ENCODE results near the gene NCR2. TPM values are rescaled to one million over a fixed set of nuclear protein-coding genes. Genes with fewer than 3 reads are reported as not detected.

The NCR2 gene
- total RNA-seq, 1 experiment from 2014 or later, result not detected

DNA sequence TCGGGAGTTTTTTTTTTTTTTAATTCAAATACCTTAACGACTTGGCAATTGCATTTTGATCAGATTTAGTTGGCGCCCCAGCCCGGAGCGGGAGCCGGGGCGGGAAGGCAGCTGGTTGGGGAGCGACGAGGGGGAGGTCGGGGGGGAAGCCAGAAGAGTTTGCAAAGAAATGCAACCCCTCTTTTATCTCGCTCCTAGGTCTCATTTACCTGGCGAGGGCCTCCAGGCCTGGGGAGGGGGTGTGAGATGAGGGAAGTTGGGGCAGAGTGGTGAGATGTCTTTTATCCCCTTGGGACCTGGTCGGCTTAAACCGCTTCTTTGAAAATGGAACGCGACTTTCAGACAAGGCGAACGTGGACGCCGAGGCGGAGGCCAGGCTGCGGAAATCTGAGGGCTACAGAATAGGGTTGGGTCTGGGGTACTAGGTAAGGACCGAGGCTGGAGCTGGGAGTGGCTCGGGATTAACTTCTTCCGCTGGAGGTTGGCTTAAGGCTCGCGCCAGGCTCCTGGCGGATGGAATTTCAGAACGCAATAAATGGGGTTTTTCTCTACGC is 40.3 kb downstream of the NCR2 start:
- H3K27ac ChIP-seq (ENCODE audit: low read length), result no peak overlapping the region
- peaks cover 29% of the 10 kb centered on the region for H3K27me3 ChIP-seq (ENCODE audit: control insufficient read depth, insufficient read depth, low read length)
- 0 out of 2 replicates have a peak, but pooled peaks cover 5% of the 10 kb centered on the region for H3K4me1 ChIP-seq (ENCODE audit: control insufficient read depth, insufficient read depth, low read length)
- no peaks in the 10 kb centered on the region for H3K36me3 ChIP-seq (ENCODE audit: control insufficient read depth, insufficient read depth, low read length)
- no peak overlapping the region for H3K4me3 ChIP-seq (ENCODE audit: low read depth in 2 of 2, low read length in 2 of 2)
- no peak for ATAC-seq
- ChIA-PET CTCF (no interaction called here), POLR2A (no interaction called here)
- TF ChIP-seq, protein P1, sequence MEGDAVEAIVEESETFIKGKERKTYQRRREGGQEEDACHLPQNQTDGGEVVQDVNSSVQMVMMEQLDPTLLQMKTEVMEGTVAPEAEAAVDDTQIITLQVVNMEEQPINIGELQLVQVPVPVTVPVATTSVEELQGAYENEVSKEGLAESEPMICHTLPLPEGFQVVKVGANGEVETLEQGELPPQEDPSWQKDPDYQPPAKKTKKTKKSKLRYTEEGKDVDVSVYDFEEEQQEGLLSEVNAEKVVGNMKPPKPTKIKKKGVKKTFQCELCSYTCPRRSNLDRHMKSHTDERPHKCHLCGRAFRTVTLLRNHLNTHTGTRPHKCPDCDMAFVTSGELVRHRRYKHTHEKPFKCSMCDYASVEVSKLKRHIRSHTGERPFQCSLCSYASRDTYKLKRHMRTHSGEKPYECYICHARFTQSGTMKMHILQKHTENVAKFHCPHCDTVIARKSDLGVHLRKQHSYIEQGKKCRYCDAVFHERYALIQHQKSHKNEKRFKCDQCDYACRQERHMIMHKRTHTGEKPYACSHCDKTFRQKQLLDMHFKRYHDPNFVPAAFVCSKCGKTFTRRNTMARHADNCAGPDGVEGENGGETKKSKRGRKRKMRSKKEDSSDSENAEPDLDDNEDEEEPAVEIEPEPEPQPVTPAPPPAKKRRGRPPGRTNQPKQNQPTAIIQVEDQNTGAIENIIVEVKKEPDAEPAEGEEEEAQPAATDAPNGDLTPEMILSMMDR (IDR thresholded peaks at IDR 0.05), result no peak
- TF ChIP-seq SIN3A (IDR thresholded peaks at IDR 0.05; ENCODE audit: borderline replicate concordance, insufficient read depth, low read depth, low read length) (no peak), TCF7L2 (IDR thresholded peaks at IDR 0.05; ENCODE audit: low read depth, low read length) (no peak), POLR2AphosphoS5 (IDR thresholded peaks at IDR 0.05; ENCODE audit: low read depth, low read length) (no peak)
- TF ChIP-seq, protein P2, sequence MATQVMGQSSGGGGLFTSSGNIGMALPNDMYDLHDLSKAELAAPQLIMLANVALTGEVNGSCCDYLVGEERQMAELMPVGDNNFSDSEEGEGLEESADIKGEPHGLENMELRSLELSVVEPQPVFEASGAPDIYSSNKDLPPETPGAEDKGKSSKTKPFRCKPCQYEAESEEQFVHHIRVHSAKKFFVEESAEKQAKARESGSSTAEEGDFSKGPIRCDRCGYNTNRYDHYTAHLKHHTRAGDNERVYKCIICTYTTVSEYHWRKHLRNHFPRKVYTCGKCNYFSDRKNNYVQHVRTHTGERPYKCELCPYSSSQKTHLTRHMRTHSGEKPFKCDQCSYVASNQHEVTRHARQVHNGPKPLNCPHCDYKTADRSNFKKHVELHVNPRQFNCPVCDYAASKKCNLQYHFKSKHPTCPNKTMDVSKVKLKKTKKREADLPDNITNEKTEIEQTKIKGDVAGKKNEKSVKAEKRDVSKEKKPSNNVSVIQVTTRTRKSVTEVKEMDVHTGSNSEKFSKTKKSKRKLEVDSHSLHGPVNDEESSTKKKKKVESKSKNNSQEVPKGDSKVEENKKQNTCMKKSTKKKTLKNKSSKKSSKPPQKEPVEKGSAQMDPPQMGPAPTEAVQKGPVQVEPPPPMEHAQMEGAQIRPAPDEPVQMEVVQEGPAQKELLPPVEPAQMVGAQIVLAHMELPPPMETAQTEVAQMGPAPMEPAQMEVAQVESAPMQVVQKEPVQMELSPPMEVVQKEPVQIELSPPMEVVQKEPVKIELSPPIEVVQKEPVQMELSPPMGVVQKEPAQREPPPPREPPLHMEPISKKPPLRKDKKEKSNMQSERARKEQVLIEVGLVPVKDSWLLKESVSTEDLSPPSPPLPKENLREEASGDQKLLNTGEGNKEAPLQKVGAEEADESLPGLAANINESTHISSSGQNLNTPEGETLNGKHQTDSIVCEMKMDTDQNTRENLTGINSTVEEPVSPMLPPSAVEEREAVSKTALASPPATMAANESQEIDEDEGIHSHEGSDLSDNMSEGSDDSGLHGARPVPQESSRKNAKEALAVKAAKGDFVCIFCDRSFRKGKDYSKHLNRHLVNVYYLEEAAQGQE (IDR thresholded peaks at IDR 0.05; ENCODE audit: insufficient read depth in 1 of 2, low read depth in 2 of 2, low read length in 1 of 2), result no peak
- H3K9me3 ChIP-seq (ENCODE audit: control insufficient read depth, insufficient read depth, low read depth, low read length), result no peaks in the 10 kb centered on the region
- no peak for DNase-seq (ENCODE audit: low read depth, low spot score)
- intact Hi-C loops (cut with micrococcal nuclease; ENCODE audit: unreplicated experiment), result no loop called here
- no TSS peak for BruUV-seq (replicated peaks)
- in situ Hi-C loops (cut with HindIII; ENCODE audit: low pct_unique_long_range_greater_than_20kb, low sequenced_read_pairs), result no loop called here

DNA sequence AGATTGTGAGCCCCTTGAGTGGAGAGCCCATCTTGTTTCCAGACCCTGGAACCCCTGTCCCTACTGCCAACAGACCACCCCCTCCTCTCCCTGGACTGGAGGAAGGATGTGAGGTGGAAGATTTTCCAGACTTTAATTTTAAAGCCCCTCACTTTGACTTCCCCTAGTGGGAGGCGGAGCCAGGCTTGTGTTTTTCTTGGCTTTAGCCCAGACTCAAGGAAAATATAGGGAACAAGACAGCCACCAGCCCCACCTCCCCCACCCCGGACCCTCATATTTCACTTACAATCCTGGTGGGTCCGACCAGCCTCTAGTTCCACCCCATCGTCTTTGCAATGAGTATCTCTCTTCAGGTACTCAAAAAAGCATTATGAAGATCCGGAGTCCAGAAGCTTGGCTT is 40.8 kb downstream of the NCR2 start:
- H3K9me3 ChIP-seq (ENCODE audit: control insufficient read depth, insufficient read depth, low read depth, low read length), result no peaks in the 10 kb centered on the region
- 0 out of 2 replicates have a peak, but pooled peaks cover 5% of the 10 kb centered on the region for H3K4me1 ChIP-seq (ENCODE audit: control insufficient read depth, insufficient read depth, low read length)
- BruUV-seq (replicated peaks), result no TSS peak
- in situ Hi-C loops (cut with HindIII; ENCODE audit: low pct_unique_long_range_greater_than_20kb, low sequenced_read_pairs), result no loop called here
- POLR2A ChIA-PET, result no interaction called here
- intact Hi-C loops (cut with micrococcal nuclease; ENCODE audit: unreplicated experiment), result no loop called here
- TF ChIP-seq SIN3A (IDR thresholded peaks at IDR 0.05; ENCODE audit: borderline replicate concordance, insufficient read depth, low read depth, low read length) (no peak), POLR2AphosphoS5 (IDR thresholded peaks at IDR 0.05; ENCODE audit: low read depth, low read length) (no peak), TCF7L2 (IDR thresholded peaks at IDR 0.05; ENCODE audit: low read depth, low read length) (no peak)
- TF ChIP-seq, protein P2 (IDR thresholded peaks at IDR 0.05; ENCODE audit: insufficient read depth in 1 of 2, low read depth in 2 of 2, low read length in 1 of 2), result no peak
- TF ChIP-seq, protein P1 (IDR thresholded peaks at IDR 0.05), result no peak
- H3K36me3 ChIP-seq (ENCODE audit: control insufficient read depth, insufficient read depth, low read length), result no peaks in the 10 kb centered on the region
- DNase-seq (ENCODE audit: low read depth, low spot score), result no peak
- peaks cover 29% of the 10 kb centered on the region for H3K27me3 ChIP-seq (ENCODE audit: control insufficient read depth, insufficient read depth, low read length)
- no peak overlapping the region for H3K4me3 ChIP-seq (ENCODE audit: low read depth in 2 of 2, low read length in 2 of 2)
- ATAC-seq, result no peak
- CTCF ChIA-PET, result no interaction called here
- no peak overlapping the region for H3K27ac ChIP-seq (ENCODE audit: low read length)

Measured in Panc1 (cell line).